ENCODE results near the gene PHETA2. TPM values are rescaled to one million over a fixed set of nuclear protein-coding genes. Genes with fewer than 3 reads are reported as not detected.

PHETA2 gene
- total and polyA plus RNA-seq, 12 donors: 2.3 to 7.0 (median 3.4) TPM

GRCh38 chr22:42061041-42061440 lies 13.0 kb upstream of the PHETA2 start:
- TF ChIP-seq CTCF (IDR thresholded peaks at IDR 0.05): no peak
- Histone ChIP-seq H3K27ac (no peak overlapping the region), H3K4me1 (no peaks in the 10 kb centered on the region), H3K36me3 (peaks cover 0 to 81% (median 27%) of the 10 kb centered on the region in 9 donors), H3K9me3 (peaks cover 0 to 26% (median 12%) of the 10 kb centered on the region in 11 donors), H3K27me3 (no peaks in the 10 kb centered on the region), H3K4me3 (no peak overlapping the region)
- DNase-seq (no peak), ATAC-seq (no peak)
- intact Hi-C loops (cut with DNase I): no loop called here
- 94 to 96% methylated on average over 7 of the region's 7 CpGs for WGBS, 2 donors

GRCh38 chr22:42062506-42063170 lies 11.4 kb upstream of the PHETA2 start:
- intact Hi-C loops (cut with DNase I): no loop called here
- Histone ChIP-seq H3K27me3 (no peaks in the 10 kb centered on the region), H3K4me3 (no peak overlapping the region), H3K9me3 (peaks cover 0 to 11% (median 0%) of the 10 kb centered on the region in 11 donors), H3K4me1 (no peaks in the 10 kb centered on the region), H3K36me3 (peaks cover 0 to 97% (median 42%) of the 10 kb centered on the region in 9 donors), H3K27ac (no peak overlapping the region)
- ATAC-seq (no peak), DNase-seq (no peak)
- WGBS, 2 donors: 89 to 95% methylated on average over 10 of the region's 10 CpGs
- TF ChIP-seq CTCF (IDR thresholded peaks at IDR 0.05): no peak

GRCh38 chr22:42064629-42065028 lies 9.4 kb upstream of the PHETA2 start:
- no peak for ATAC-seq
- no peak overlapping the region for H3K27ac ChIP-seq
- intact Hi-C loops (cut with DNase I): no loop called here
- H3K4me3 ChIP-seq: no peak overlapping the region
- H3K27me3 ChIP-seq: no peaks in the 10 kb centered on the region
- peaks cover 0 to 11% (median 4%) of the 10 kb centered on the region in 9 donors for H3K4me1 ChIP-seq
- no peak for TF ChIP-seq CTCF (IDR thresholded peaks at IDR 0.05)
- no peaks in the 10 kb centered on the region for H3K9me3 ChIP-seq
- WGBS, 2 donors: 92 to 96% methylated on average over 1 of the region's 1 CpG
- peaks cover 0 to 88% (median 44%) of the 10 kb centered on the region in 9 donors for H3K36me3 ChIP-seq
- no peak for DNase-seq

GRCh38 chr22:42065438-42066125 lies 8.5 kb upstream of the PHETA2 start:
- Histone ChIP-seq H3K4me1 (peaks cover 0 to 17% (median 11%) of the 10 kb centered on the region in 9 donors), H3K27ac (no peak overlapping the region), H3K27me3 (no peaks in the 10 kb centered on the region), H3K9me3 (no peaks in the 10 kb centered on the region), H3K36me3 (peaks cover 0 to 78% (median 36%) of the 10 kb centered on the region in 9 donors), H3K4me3 (no peak overlapping the region)
- ATAC-seq: no peak
- 89 to 90% methylated on average over 13 of the region's 13 CpGs for WGBS, 2 donors
- intact Hi-C loops (cut with DNase I): no loop called here
- DNase-seq: no peak
- TF ChIP-seq CTCF (IDR thresholded peaks at IDR 0.05): no peak

Data from heart right ventricle (tissue), 16 donors.